ENCODE data around the gene CCL17.

DNA sequence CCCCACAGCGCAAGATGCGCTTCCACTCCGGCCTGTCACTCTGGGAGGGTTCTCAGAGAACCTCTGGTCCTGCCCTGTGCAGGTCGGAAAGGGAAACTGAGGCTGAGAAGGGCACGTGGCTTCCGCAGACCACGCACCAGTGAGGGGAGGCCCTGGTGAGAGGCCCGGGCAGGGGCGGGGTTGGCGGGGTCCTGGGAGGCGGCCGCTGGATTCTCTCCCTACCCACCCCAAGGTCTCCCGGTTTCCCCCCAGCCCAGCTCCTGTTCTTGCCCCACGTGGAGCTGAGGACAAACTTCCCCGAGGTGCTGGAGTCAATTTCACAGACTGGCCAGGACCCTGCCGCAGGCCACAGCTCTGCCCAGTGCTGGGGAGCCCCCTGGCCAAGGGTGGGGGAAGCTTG, 11.5 kb downstream of the CCL17 start:
- TF ChIP-seq, protein P1, sequence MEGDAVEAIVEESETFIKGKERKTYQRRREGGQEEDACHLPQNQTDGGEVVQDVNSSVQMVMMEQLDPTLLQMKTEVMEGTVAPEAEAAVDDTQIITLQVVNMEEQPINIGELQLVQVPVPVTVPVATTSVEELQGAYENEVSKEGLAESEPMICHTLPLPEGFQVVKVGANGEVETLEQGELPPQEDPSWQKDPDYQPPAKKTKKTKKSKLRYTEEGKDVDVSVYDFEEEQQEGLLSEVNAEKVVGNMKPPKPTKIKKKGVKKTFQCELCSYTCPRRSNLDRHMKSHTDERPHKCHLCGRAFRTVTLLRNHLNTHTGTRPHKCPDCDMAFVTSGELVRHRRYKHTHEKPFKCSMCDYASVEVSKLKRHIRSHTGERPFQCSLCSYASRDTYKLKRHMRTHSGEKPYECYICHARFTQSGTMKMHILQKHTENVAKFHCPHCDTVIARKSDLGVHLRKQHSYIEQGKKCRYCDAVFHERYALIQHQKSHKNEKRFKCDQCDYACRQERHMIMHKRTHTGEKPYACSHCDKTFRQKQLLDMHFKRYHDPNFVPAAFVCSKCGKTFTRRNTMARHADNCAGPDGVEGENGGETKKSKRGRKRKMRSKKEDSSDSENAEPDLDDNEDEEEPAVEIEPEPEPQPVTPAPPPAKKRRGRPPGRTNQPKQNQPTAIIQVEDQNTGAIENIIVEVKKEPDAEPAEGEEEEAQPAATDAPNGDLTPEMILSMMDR (IDR thresholded peaks at IDR 0.05): no peak
- TF ChIP-seq POLR2AphosphoS5 (IDR thresholded peaks at IDR 0.05; ENCODE audit: low read depth, low read length): no peak
- TF ChIP-seq SIN3A (IDR thresholded peaks at IDR 0.05; ENCODE audit: borderline replicate concordance, insufficient read depth, low read depth, low read length): no peak
- TF ChIP-seq, protein P2, sequence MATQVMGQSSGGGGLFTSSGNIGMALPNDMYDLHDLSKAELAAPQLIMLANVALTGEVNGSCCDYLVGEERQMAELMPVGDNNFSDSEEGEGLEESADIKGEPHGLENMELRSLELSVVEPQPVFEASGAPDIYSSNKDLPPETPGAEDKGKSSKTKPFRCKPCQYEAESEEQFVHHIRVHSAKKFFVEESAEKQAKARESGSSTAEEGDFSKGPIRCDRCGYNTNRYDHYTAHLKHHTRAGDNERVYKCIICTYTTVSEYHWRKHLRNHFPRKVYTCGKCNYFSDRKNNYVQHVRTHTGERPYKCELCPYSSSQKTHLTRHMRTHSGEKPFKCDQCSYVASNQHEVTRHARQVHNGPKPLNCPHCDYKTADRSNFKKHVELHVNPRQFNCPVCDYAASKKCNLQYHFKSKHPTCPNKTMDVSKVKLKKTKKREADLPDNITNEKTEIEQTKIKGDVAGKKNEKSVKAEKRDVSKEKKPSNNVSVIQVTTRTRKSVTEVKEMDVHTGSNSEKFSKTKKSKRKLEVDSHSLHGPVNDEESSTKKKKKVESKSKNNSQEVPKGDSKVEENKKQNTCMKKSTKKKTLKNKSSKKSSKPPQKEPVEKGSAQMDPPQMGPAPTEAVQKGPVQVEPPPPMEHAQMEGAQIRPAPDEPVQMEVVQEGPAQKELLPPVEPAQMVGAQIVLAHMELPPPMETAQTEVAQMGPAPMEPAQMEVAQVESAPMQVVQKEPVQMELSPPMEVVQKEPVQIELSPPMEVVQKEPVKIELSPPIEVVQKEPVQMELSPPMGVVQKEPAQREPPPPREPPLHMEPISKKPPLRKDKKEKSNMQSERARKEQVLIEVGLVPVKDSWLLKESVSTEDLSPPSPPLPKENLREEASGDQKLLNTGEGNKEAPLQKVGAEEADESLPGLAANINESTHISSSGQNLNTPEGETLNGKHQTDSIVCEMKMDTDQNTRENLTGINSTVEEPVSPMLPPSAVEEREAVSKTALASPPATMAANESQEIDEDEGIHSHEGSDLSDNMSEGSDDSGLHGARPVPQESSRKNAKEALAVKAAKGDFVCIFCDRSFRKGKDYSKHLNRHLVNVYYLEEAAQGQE (IDR thresholded peaks at IDR 0.05; ENCODE audit: insufficient read depth in 1 of 2, low read depth in 2 of 2, low read length in 1 of 2): no peak
- no peak for TF ChIP-seq TCF7L2 (IDR thresholded peaks at IDR 0.05; ENCODE audit: low read depth, low read length)

Data from Panc1 (cell line).